Measurements from ENCODE around the gene FAM3C.

GRCh38 chr7:121306565-121306964 is 89.5 kb downstream of the FAM3C start:
- no peak for TF ChIP-seq CTCF (IDR thresholded peaks at IDR 0.05)
- no peak for TF ChIP-seq POLR2A (IDR thresholded peaks at IDR 0.05)
